ENCODE measurements around the gene PRKAR1B.

The PRKAR1B gene

DNA sequence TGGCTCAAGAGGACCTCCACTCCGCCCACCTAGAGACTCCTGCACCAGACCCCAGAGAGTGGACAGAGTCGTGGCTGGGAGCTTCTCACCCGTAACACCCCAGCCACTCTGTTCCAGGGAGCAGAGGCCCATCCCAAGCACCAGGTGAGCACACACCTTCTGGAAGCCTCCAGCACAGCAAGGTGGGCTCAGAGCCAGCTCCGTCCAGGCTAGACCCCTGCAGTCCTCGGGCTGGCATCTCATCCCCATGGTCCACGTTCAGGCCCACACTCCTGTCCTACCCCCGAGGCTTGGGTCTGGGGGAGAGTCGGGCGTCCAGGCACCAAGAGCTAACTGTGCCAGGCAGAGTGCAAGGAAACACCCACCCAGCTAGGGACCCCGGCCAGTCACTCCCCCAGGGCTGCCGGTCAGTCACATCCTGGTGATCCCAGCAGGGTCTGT lies 220.7 kb downstream of the PRKAR1B start:
- DNase-seq = no peak

DNA sequence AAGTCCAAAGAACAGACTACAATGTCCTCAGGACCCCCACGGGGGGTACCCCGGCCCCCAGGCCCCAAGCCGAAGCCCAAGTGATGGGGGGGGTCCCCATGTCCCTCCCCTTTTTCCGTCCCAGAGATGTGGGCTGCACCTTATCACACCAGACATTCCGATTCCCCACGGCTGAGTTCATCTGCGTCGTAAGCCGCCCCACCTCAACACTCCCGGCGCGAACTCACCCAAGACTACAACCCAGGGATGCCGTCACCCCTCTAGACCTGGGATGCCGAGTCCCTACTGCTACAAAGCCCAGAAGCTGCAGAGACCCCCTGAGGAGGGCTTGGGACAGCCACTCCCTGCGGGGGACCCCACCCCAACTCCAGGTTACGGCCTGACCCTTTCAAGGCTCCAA lies 221.9 kb downstream of the PRKAR1B start:
- DNase-seq = no peak

DNA sequence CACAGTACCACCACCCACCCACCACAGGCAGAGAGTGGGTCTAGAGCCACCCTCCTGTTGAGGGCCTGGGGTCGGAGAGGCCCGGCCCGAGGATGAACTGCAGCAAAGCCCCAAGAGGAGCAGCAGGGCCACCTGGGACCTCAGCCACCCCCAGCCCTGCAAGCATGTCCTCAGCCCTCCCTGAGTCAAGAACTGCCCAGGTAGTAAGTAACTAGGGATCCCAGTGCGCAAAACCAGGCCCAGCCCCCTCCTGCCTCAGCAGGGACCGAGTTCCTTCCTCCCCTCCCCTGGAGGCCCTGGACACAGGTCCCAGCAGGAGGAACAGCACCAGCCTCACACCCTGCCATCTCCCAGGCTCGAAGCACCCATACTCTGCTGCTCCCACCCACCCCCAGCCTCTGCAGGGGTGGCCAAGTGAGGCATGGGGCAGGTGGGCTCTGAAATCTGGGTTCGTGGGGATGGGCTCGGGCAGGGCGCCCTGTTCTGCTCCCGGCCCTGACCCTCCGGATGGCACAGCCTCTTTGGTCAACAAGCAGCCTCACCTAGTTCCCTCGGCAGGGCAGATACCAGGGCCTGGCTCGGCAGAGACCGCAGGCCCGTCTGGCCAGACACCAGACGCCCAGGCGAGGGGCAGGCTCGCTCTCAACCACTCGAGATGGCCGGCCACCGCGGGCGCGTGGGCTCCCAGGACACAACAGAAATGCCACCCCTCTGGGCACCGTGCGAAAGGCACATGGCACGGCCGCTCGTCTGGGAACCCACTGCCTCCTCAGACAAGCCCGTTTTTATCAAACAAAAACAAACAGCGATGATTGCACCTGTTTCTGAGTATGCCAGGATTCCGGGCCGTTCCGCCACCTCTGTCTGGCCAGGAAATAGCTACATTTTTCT lies 222.6 kb downstream of the PRKAR1B start:
- DNase-seq = no peak

DNA sequence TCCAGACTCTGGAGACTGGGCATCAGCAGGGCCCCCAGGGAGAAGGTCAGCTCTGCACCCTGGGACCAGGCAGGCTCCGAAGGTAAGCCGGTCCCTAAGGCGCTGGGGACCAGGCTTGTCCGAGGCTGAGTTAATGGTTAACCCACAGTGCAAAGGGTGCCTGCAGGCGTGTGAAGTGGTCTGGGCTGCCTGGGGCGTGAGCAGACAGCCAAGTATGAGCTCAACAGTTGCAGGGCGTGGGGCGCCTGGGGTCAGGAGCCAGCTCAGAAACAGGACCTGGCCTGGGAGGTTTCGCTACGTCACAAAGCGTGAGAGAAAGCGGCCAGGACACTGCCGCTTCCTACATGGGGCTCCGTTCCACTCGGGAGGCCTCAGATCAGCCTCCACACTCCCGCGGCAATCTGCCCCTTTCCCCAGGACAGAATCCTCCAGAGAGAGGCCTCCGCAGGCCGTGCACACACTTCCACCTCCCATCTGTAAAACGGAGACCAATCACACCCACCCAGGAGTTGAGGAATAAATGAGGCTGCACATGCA lies 223.4 kb downstream of the PRKAR1B start:
- no peak for DNase-seq

DNA sequence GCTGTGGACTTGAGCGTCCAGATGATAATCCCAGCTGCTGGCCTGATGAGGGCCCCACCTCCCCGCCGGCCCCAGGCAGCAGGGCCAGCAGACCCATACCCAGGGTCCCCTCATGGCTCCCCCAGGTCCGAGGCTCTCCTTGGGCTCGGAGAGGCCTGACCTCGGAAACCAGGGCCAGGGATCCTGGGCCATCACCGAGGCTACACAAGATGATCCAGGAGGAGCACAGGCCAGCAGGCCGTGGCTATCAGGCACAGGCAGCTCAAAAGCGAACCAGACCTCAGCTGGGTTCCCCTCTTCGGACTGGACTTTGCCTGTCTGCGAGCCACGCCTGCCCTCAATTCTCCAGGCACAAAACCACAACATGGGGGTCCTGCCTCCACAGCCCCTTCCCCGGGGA lies 224.8 kb downstream of the PRKAR1B start:
- no peak for DNase-seq

DNA sequence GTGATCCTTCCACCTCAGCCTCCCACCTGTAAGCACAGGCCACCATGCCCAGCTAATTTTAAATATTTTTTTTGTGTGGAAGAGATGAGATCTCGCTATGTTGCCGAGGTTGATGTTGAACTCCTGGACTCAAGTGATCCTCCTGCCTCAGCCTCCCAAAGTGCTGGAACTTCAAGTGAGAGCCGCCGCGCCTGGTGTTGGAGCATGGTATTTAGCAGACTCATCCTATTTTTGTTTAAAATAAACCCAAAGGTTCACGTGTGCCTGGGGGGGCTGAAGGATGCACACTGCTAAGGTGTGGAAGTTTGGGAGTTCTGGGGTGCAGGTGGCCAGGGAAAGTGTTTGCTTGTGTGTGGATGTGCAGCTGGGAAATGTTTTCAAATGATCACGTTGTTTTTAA lies 225.6 kb downstream of the PRKAR1B start:
- no peak for DNase-seq

DNA sequence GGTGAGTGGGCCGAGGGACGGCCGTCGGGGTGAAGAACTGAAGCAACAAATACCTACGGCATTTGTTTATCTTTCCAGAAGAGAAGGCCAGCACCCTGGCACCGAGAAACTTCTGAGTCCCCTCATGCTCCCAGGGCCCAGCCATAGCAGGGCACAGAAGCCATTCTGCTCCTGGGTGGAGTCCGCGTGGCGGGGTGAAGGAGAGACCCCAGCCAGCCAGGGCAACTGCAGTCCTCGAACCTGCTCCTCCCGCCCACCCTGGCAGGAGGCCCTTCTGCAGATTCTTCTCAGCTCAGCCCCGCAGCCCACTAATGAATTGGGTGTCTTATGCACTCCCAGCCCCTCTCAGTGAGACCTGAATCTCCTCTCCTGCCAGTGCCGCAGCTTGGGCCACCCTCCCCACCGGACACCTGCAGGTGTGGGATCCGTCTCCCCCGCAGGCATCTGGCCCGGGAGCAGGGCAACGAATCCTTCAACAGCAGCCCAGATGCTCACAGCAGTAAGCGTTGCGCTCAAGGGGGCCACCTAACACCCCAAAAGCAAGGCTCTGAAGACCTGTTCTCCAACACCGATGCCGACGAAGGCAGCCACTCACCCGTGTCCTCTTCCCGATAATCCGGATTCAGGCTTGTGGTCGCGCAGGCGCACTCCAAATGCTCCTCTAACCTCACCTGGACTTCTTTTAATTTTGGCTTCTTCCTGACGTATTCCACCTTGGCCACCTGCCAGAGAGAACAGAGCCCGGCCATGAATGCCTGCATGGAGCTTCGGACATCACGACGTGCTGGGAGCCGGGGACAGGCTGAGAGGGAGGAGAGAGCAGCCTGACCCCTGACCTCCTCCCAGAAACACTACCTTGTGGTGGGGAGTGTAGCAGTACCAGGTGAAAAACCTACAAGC lies 226.3 kb downstream of the PRKAR1B start:
- no peak for DNase-seq

DNA sequence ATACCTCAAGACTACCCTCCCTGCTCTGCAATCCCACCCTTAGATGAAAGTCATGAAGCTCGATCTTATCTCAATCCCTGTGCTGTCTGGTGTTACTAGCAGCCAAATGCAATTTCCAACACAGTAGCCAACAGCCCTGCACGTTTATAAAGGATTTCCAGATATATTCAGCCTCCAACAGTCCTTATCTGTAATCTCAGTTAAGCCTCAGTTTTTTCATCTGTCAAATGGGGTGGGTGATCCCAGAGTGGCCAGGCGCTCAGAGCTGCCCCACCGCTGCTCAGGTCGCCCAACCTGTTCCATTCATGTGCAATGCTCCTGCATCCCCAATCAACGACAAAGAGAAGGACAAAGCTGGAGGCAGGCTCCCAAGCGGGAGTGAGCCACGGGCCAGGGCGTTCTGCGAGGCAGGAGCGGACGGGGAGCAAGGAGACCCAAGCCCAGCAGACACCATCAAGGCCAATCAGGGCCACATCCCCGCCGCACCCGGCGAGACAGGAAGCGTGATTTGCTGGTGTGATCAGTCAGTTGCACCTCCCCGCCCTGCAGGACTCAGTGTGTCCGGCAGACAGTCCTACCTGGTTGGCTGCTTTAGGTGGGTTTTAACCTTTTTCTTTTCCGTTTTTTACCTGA lies 227.1 kb downstream of the PRKAR1B start:
- no peak for DNase-seq
